Cardiac atrium fibroblast (primary cell): Measurements from ENCODE around the gene PAGR1. TPM values are rescaled to one million over a fixed set of nuclear protein-coding genes. Genes with fewer than 3 reads are reported as not detected.

ENCODE experiments used
- total RNA-seq: library from RNA; depleted of rRNA; stranded (reverse); fragments of >200 nt; gene quantifications from 2 replicates; pipeline ENCODE4 v1.2.3, GENCODE V29; 2015

Gene PAGR1
- total RNA-seq = 16.2 and 25.8 TPM in 2 replicates

GRCh38 chr16:29815793-29816693 is at the start of gene PAGR1:
Gene PAGR1, plus strand, starts transcription at chr16:29816152. Its CDS starts 374 bp downstream, at chr16:29816526.

GRCh38 chr16:29777576-29778350 is 38.2 kb upstream of the PAGR1 start, which contains the start of gene ZG16:
Gene ZG16, plus strand, starts transcription at chr16:29778256. Its CDS starts 1,011 bp downstream, at chr16:29779267.

GRCh38 chr16:29790183-29790948 is 25.6 kb upstream of the PAGR1 start, which contains the start of gene KIF22:
Gene KIF22, plus strand, starts transcription at chr16:29790751. Its CDS starts 9 bp downstream, at chr16:29790760.

GRCh38 chr16:29806099-29806579 is 9.8 kb upstream of the PAGR1 start, which contains the start of gene MAZ:
Gene MAZ, plus strand, starts transcription at chr16:29806529. Its CDS starts 173 bp downstream, at chr16:29806702.

GRCh38 chr16:29811896-29812665 is 3.9 kb upstream of the PAGR1 start, which contains the start of gene PRRT2:
Gene PRRT2, plus strand, starts transcription at chr16:29812193. Its CDS starts 862 bp downstream, at chr16:29813055.

GRCh38 chr16:29820271-29820701 is 4.3 kb downstream of the PAGR1 start, which contains the start of gene MVP:
Gene MVP, plus strand, starts transcription at chr16:29820462. Its CDS starts 10,088 bp downstream, at chr16:29830550.

GRCh38 chr16:29862884-29863668 is 47.1 kb downstream of the PAGR1 start, which contains the start of gene CDIPT:
Gene CDIPT, minus strand, starts transcription at chr16:29863226. Its CDS starts 369 bp downstream, at chr16:29862857.

Other genes starting within 250 kb of the PAGR1 start
- under 0.01 and 0.36 TPM in 2 replicates for gene SPN, start 152.9 kb upstream of the PAGR1 start, total RNA-seq
- gene QPRT, start 137.0 kb upstream of the PAGR1 start, total RNA-seq = 1.3 and 4.7 TPM in 2 replicates
- gene C16orf54, start 70.2 kb upstream of the PAGR1 start, total RNA-seq = not detected in 2 replicates
- gene ZG16, start 37.9 kb upstream of the PAGR1 start, total RNA-seq = not detected in 2 replicates
- gene KIF22, start 25.4 kb upstream of the PAGR1 start, total RNA-seq = 28.2 and 30.3 TPM in 2 replicates
- gene MAZ, start 9.6 kb upstream of the PAGR1 start, total RNA-seq = 119 and 172 TPM in 2 replicates
- gene PRRT2, start 4.0 kb upstream of the PAGR1 start, total RNA-seq = 0.16 TPM in 1 of 2 replicates, not detected in the other
- 190 and 191 TPM in 2 replicates for gene MVP, start 4.3 kb downstream of the PAGR1 start, total RNA-seq
- gene CDIPT, start 47.1 kb downstream of the PAGR1 start, total RNA-seq = 133 and 146 TPM in 2 replicates
- gene SEZ6L2, start 83.4 kb downstream of the PAGR1 start, total RNA-seq = 31.1 and 40.3 TPM in 2 replicates
- gene ASPHD1, start 84.3 kb downstream of the PAGR1 start, total RNA-seq = 11.2 and 16.0 TPM in 2 replicates
- gene KCTD13, start 110.1 kb downstream of the PAGR1 start, total RNA-seq = 8.4 and 12.8 TPM in 2 replicates
- gene TMEM219, start 145.9 kb downstream of the PAGR1 start, total RNA-seq = 116 and 145 TPM in 2 replicates
- gene TAOK2, start 157.7 kb downstream of the PAGR1 start, total RNA-seq = 43.3 and 44.7 TPM in 2 replicates
- 7.8 and 8.1 TPM in 2 replicates for gene HIRIP3, start 179.5 kb downstream of the PAGR1 start, total RNA-seq
- gene INO80E, start 180.1 kb downstream of the PAGR1 start, total RNA-seq = 58.3 and 77.8 TPM in 2 replicates
- gene DOC2A, start 194.9 kb downstream of the PAGR1 start, total RNA-seq = not detected in 2 replicates
- not detected in 2 replicates for gene C16orf92, start 207.0 kb downstream of the PAGR1 start, total RNA-seq
- gene TLCD3B, start 215.1 kb downstream of the PAGR1 start, total RNA-seq = not detected in 2 replicates
- gene ALDOA, start 249.6 kb downstream of the PAGR1 start, total RNA-seq = 2,796 and 2,917 TPM in 2 replicates